Neural cell (in vitro differentiated cells): Measurements from ENCODE around the gene ENO3.

ENCODE experiments used
- CTCF ChIP-seq: fragments of 450-650 bp; IDR thresholded peaks from 2 replicates; pipeline ENCODE4 v1.5.1; 2014; ENCODE audit warnings: antibody characterized with exemption, mild to moderate bottlenecking, moderate library complexity; ENCODE audit not compliant: poor library complexity, severe bottlenecking
- EP300 ChIP-seq: fragments of 450-650 bp; conservative IDR thresholded peaks from 2 replicates; pipeline ENCODE4 v1.6.1; 2014; ENCODE audit warnings: antibody characterized with exemption, mild to moderate bottlenecking, moderate library complexity; ENCODE audit not compliant: poor library complexity, severe bottlenecking
- MXI1 ChIP-seq: fragments of 450-650 bp; conservative IDR thresholded peaks from 2 replicates; pipeline ENCODE4 v1.6.1; 2014; ENCODE audit warnings: antibody characterized with exemption, mild to moderate bottlenecking; ENCODE audit not compliant: poor library complexity, severe bottlenecking
- POLR2AphosphoS5 ChIP-seq: IDR thresholded peaks from 2 replicates; pipeline ENCODE4 v1.6.1; 2012
- RAD21 ChIP-seq: fragments of 450-650 bp; conservative IDR thresholded peaks from 2 replicates; pipeline ENCODE4 v1.6.1; 2014; ENCODE audit warnings: antibody characterized with exemption, mild to moderate bottlenecking, moderate library complexity
- REST ChIP-seq: IDR thresholded peaks from 2 replicates; pipeline ENCODE4 v1.6.1; 2012; ENCODE audit warnings: borderline replicate concordance
- SMC3 ChIP-seq: fragments of 450-650 bp; conservative IDR thresholded peaks from 2 replicates; pipeline ENCODE4 v1.6.1; 2014; ENCODE audit warnings: antibody characterized with exemption, mild to moderate bottlenecking, moderate library complexity; ENCODE audit not compliant: poor library complexity
- TAF1 ChIP-seq: IDR thresholded peaks from 2 replicates; pipeline ENCODE4 v1.6.1; 2012; ENCODE audit warnings: low read depth

DNA sequence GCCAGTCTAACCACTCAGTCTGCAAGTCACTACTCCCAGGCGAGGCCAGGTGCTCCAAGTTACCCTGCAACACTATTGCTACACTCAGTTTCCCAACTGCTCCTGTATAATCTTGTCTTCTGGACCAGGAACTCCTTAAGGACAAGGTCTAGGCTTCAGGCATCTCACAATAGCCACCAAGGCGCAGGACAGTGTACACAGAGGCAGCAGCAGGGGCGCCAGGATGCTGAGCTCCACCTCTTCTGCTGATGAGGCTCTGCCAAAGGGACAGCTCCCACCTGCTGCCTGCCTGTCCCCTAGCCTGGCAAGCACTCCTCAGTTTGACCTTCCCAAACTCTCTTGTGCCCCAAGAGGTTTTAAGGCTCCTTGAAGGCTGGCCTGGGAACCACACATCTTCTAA is 14.5 kb upstream of the ENO3 start:
- TF ChIP-seq CTCF (no peak), POLR2AphosphoS5 (no peak), RAD21 (no peak), EP300 (no peak), TAF1 (no peak), SMC3 (no peak), MXI1 (no peak), REST (no peak)
